Activated CD4-positive, alpha-beta T cell treated with anti-CD3 and anti-CD28 coated beads for 4 hours (primary cell): ENCODE measurements around the gene CFH.
"Not testable (repeated sequence)": the region's sequence is repeated elsewhere in the genome, so short reads cannot be mapped to it uniquely, and the experiment has no call there.

Source experiments
- DNase-seq, 2 donors: peaks; one replicate each; pipeline ENCODE4 v3.0.0-alpha.2; 2020

Gene CFH

GRCh38 chr1:196669693-196670092 lies 17.9 kb downstream of the CFH start:
- no peak for DNase-seq

GRCh38 chr1:196674908-196675307 lies 23.1 kb downstream of the CFH start:
- DNase-seq, result no peak

- no peak for DNase-seq
These were observed 26.1 kb downstream of the CFH start for GRCh38 chr1:196677781-196678509.

GRCh38 chr1:196678510-196678884 lies 26.7 kb downstream of the CFH start:
- DNase-seq, result no peak

GRCh38 chr1:196680107-196680506 lies 28.3 kb downstream of the CFH start:
- no peak for DNase-seq

- no peak for DNase-seq
These were observed 32.6 kb downstream of the CFH start for GRCh38 chr1:196684476-196684875.

- DNase-seq, result no peak
These were observed 33.7 kb downstream of the CFH start for GRCh38 chr1:196685506-196685905.

- no peak for DNase-seq
These were observed 37.2 kb downstream of the CFH start for GRCh38 chr1:196689001-196689400.

- DNase-seq, result no peak
These were observed 38.7 kb downstream of the CFH start for GRCh38 chr1:196690582-196690981.

- no peak for DNase-seq
These were observed 47.1 kb downstream of the CFH start for GRCh38 chr1:196698993-196699392.

- DNase-seq, result no peak
These were observed 49.3 kb downstream of the CFH start for GRCh38 chr1:196701144-196701543.

GRCh38 chr1:196709892-196710291 lies 58.0 kb downstream of the CFH start:
- DNase-seq, result not testable (repeated sequence)

GRCh38 chr1:196717868-196718267 lies 66.0 kb downstream of the CFH start:
- no peak for DNase-seq

GRCh38 chr1:196723325-196724185 lies 71.7 kb downstream of the CFH start:
- DNase-seq, result peak; percentile 12 to 28

- DNase-seq, result no peak
These were observed 80.7 kb downstream of the CFH start for GRCh38 chr1:196732526-196732925.

- DNase-seq, result no peak
These were observed 81.5 kb downstream of the CFH start for GRCh38 chr1:196733091-196733970.

GRCh38 chr1:196734006-196734405 lies 82.2 kb downstream of the CFH start:
- DNase-seq, result no peak

- DNase-seq, result no peak
These were observed 82.6 kb downstream of the CFH start for GRCh38 chr1:196734460-196734859.

GRCh38 chr1:196738730-196739129 lies 86.9 kb downstream of the CFH start:
- no peak for DNase-seq

GRCh38 chr1:196743244-196743643 lies 91.4 kb downstream of the CFH start:
- not testable (repeated sequence) for DNase-seq

- DNase-seq, result not testable (repeated sequence)
These were observed 113.3 kb downstream of the CFH start for GRCh38 chr1:196765019-196765740.

GRCh38 chr1:196769823-196770222 lies 118.0 kb downstream of the CFH start:
- DNase-seq, result not testable (repeated sequence)
